ENCODE data around the gene RABL6.
"Not testable (repeated sequence)": the region's sequence is repeated elsewhere in the genome, so short reads cannot be mapped to it uniquely, and the experiment has no call there.

Gene RABL6

GRCh38 chr9:136775191-136775590 lies 32.6 kb upstream of the RABL6 start:
- DNase-seq (ENCODE audit: low read depth) = no peak

- DNase-seq (ENCODE audit: low read depth) = no peak
These were observed 30.8 kb upstream of the RABL6 start for GRCh38 chr9:136776947-136777346.

- DNase-seq (ENCODE audit: low read depth) = no peak
These were observed 30.4 kb upstream of the RABL6 start for GRCh38 chr9:136777359-136777758.

GRCh38 chr9:136779808-136780207 lies 27.9 kb upstream of the RABL6 start:
- DNase-seq (ENCODE audit: low read depth) = no peak

GRCh38 chr9:136782452-136782851 lies 25.3 kb upstream of the RABL6 start:
- no peak for DNase-seq (ENCODE audit: low read depth)

- no peak for DNase-seq (ENCODE audit: low read depth)
These were observed 23.3 kb upstream of the RABL6 start for GRCh38 chr9:136784249-136784996.

- no peak for DNase-seq (ENCODE audit: low read depth)
These were observed 22.8 kb upstream of the RABL6 start for GRCh38 chr9:136784997-136785361.

DNA sequence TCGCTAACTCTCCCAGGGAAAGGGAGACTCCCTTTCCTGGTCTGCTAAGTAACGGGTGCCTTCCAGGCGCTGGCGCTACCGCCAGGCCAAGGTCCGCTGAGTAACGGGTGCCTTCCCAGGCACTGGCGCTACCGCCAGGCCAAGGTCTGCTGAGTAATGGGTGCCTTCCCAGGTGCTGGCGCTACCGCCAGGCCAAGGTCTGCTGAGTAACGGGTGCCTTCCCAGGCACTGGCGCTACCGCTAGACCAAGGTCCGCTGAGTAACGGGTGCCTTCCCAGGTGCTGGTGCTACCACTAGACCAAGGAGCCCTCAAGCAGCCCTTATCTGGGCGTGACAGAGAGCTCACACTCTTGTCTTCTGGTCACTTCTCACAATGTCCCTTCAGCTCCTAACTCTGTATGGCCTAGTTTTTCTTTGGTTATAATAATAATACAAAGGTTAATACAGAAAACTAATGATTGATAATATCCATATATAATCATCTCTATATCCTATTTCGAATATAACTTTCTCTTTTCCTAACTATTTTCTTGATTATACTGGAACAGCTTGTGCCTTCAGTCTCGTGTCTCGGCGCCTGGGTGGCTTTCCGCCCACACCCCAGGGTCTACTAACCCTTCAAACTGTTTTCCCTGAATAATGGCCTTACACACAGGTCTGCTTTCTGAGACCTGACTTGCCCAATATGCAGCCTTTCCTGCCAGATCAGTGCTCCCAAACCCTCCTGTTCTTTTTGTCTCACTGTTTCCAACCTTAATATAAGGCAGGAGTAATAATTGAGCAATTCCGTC lies 22.0 kb upstream of the RABL6 start:
- DNase-seq (ENCODE audit: low read depth) = not testable (repeated sequence)

- DNase-seq (ENCODE audit: low read depth) = no peak
These were observed 21.3 kb upstream of the RABL6 start for GRCh38 chr9:136786451-136786850.

- not testable (repeated sequence) for DNase-seq (ENCODE audit: low read depth)
These were observed 20.8 kb upstream of the RABL6 start for GRCh38 chr9:136786983-136787382.

DNA sequence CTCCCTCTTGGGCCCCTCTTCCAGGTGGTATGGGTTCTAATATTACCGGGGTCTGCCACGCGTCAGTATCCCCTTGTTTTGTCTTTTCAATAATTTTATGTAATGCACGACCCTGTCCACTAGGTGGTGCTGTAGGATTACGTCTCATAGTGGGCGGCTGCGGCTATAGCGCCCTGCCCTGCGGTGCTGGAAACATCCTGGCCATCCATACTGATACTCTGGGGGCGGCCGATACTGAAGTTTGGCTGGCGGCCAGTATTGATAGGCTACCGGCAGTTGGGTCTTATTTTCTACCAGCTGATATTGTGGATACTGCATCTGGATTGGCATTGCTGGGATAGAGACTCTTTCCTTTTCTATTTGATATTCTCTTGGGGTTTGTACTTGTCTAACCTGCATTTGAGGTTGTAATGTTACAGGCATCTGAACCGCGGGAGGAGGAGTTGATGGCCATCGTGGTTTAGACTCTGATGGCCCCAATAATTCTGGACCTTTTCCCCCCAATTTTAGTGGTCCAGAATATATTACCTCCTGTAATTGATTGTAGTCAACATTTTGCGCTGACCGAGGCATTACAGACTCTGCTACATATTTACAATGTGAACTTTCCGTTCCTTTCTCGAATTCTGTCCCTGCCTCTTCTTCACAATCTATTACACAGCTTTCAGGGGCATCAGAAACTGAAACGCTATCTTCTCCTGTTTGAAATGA lies 19.9 kb upstream of the RABL6 start:
- DNase-seq (ENCODE audit: low read depth) = no peak

DNA sequence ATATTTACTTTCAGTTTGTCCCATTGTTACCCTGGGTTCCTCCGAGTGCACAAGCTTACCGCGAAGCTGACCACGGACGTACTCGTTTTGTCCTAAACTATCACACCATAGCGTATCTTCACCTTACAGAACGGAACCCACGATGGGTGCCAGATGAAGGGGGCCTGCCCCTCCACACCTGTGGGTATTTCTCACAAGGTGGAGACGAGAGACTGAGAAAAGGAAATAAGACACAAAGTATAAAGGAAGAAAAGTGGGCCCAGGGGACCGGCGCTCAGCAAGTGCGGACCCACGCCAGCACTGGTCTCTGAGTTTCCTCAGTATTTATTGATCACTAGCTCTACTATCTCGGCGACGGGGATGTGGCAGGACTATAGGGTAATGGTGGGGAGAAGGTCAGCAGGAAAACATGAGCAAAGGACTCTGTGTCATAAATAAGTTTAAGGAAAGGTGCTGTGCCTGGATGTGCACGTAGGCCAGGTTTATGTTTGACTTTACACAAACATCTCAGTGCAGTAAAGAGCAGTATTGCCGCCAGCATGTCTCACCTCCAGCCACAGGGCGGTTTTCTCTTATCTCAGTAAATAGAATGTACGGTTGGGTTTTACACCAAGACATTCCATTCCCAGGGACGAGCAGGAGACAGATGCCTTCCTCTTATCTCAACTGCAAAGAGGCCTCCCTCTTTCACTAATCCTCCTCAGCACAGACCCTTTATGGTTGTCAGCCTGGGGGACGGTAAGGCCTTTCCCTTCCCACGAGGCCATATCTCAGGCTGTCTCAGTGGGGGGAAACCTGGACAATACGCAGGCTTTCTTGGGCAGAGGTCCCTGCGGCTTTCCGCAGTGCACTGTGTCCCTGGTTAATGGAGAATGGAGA lies 18.9 kb upstream of the RABL6 start:
- not testable (repeated sequence) for DNase-seq (ENCODE audit: low read depth)

DNA sequence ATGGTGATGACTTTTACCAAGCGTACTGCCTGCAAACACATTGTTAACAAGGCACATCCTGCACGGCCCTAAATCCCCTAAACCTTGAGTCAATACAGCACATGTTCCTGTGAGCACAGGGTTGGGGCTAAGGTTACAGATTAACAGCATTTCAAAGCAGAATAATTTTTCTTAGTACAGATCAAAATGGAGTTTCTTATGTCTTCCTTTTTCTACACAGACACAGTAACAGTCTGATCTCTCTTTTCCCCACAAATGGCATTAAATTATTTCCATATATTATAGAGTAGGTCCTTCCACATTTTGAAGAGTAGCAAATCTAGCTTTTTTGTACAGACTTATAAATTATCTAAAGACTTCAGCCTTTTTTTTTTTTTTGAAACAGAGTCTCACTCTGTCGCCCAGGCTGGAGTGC lies 18.2 kb upstream of the RABL6 start:
- DNase-seq (ENCODE audit: low read depth) = no peak

GRCh38 chr9:136790640-136791515 lies 16.9 kb upstream of the RABL6 start, which contains the start of gene TMEM141:
TSS of gene TMEM141 (plus strand) at chr9:136791344. CDS start at chr9:136791371, 27 bp downstream.
- DNase-seq (ENCODE audit: low read depth) = peak; percentile 99

DNA sequence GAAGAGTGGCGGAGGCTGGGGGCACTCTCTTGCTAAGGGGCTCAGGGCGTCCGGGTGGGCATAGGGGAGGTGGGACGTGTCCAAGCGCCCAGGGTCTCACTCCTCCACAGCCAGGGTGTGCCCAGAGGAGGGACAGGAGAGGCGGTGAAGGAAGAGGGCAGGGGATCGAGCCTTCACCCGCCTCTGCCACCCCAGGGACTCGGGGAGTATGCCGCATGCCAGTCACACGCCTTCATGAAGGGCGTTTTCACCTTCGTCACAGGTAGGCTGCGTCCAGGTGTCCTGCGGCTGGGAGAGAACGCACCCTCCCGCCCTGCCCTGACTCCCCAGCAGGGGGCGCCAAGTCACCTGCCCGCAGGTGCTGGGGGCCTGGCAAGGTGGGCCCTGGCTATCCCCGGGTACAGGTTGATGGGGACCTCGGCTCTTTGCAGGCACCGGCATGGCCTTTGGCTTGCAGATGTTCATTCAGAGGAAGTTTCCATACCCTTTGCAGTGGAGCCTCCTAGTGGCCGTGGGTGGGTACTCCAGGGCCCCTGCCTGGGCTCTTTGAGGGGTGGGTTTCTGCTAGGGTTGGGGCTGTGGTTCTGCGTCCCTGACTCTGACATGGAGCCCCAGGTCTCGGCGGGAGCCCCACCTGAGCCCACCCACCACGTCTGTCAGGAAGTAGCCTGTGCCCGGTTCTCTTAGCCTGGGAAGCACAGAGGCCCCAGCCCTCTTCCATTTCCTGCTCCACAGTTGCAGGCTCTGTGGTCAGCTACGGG lies 16.1 kb upstream of the RABL6 start:
- no peak for DNase-seq (ENCODE audit: low read depth)

DNA sequence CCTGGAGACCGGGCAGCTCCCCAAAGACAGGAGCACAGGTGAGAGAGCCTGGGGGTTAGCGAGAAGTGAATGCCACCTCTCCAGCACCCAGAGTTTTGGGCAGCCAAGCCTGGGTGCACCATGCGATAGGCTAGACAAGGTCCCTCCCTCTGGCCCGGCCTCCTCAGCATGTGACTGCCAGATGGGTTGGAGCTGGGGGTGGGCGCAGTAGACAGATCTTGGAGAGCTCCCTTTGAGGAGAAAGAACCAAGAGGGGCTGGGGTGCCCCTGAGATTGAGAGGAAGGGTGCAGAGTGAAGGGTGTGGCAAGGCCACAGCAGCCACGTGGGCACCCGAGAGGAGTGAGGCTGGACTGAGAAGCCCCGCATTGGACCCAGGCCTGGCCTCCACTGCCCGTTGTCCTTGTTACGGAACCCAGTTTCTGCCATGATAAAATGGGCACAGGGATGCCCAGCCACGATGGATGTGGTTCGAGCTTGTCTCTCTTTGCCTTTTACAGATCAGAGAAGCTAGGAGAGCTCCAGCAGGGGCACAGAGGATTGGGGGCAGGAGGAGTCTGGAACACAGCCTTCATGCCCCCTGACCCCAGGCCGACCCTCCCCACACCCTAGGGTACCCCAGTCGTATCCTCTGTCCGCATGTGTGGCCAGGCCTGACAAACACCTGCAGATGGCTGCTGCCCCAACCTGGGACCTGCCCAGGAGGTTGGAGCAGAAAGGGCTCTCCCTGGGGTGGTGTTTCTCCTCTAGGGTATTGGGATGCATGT lies 15.2 kb upstream of the RABL6 start:
- DNase-seq (ENCODE audit: low read depth) = no peak

DNA sequence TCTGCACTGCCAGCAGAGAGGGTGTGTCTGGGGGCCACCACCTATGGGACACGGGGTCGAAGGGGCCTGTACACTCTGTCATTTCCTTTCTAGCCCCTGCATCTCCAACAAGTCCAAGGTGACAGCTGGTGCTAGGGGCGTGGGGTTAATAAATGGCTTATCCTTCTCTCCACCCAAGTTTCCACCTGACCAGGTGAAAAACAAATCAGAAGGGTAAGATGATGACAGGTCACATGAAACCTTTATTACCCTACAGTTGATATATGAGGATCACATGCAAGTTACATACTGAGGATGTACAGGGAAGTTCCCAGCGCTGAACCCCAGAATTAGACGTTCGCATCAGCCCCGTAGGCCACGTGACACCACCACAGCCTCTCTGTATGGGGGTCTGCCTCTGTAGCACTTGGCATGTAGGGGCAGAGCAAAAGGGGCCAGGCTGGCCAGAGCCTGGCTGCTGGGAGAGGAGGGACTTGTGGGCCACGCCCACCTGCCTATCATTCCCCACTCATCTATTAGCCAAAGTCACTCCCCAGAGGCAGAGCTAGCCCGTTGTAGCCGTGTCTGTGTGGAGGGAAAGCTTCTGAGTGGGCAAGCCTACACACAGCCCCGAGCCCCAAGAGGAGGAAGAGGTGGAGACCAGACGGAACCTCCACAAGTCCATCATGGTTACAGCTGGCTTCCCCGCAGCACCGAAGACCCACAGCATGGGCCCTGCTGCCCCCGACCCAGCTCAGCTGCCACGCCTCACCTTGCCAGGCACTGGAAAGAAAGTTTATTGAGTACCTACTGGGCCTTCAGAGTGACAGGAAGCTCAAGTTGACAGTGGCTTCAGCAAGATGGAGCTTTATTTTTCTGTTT lies 14.4 kb upstream of the RABL6 start:
- DNase-seq (ENCODE audit: low read depth) = no peak

Measured in stimulated activated CD8-positive, alpha-beta memory T cell treated with anti-CD3 and anti-CD28 coated beads, Interleukin-7, amount 100 ng/mL, for 24 hours (primary cell).